GM19240 (cell line): ENCODE results near the gene DDC.

Source experiments
- DNase-seq: peaks from one replicate; pipeline ENCODE4 v3.0.0; 2011; ENCODE audit warnings: low spot score; ENCODE audit not compliant: insufficient read length

DDC gene

GRCh38 chr7:50491209-50491608 lies 74.0 kb downstream of the DDC start:
- DNase-seq: no peak

DNA sequence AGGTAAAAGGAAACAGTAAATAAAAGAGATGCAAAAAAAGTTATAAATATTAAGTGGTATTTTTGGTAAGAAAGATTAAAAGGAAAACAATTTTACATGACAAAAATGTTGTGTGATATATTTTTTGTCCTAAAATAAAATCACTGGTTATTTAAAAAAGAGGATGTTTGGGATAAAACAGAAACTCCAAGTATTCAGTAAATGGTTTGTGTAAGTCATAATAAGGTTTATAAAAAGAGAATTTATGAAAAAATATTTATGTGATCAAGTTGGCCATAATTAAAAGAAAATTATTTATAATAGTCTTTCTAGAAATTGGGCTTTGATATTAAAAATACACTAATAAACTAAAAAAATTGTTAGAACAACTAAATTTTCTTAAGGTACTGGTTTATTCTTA lies 76.8 kb downstream of the DDC start:
- no peak for DNase-seq

GRCh38 chr7:50486512-50486911 lies 78.7 kb downstream of the DDC start:
- no peak for DNase-seq

- DNase-seq: no peak
Observed at GRCh38 chr7:50481867-50482266, 83.3 kb downstream of the DDC start.

DNA sequence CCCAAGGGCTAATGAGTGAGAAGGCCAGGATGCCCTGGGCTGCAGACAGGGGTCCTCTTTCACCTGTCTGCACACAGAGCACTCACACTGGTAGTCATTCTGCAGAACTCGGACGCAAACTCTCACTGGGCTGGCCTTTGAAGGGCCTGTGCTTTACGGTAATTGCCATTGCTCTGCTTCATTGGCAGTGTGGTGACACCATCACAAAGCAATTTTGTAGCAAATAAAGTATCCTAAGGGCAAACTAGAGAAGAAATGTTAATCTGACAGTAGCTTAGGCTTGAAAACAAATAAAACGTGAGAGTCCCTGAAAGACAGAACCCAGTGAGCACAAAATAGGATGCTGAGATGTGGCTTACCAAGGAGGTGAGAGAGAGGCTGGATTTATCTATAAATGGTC lies 84.4 kb downstream of the DDC start:
- DNase-seq: no peak

- DNase-seq: no peak
Observed at GRCh38 chr7:50479743-50480517, 85.3 kb downstream of the DDC start.

DNA sequence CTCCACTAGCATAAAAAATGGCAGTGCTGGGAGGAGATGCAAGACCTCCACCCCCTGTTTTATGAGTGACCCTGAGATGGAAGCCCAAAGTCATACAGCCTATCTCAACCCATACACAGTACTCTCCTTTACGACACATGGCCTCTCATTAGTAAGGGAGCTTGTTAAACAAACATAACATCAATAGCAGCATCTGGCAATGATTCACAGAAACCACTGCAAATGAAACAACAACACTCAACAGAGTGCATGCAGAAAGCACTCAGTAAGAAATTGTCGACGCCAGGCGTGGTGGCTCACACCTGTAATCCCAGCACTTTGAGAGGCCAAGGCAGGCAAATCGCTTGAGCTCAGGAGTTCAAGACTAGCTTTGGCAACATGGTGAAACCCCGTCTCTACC lies 87.6 kb downstream of the DDC start:
- DNase-seq: no peak

- no peak for DNase-seq
Observed at GRCh38 chr7:50476953-50477625, 88.1 kb downstream of the DDC start.

- no peak for DNase-seq
Observed at GRCh38 chr7:50475340-50475739, 89.9 kb downstream of the DDC start.

DNA sequence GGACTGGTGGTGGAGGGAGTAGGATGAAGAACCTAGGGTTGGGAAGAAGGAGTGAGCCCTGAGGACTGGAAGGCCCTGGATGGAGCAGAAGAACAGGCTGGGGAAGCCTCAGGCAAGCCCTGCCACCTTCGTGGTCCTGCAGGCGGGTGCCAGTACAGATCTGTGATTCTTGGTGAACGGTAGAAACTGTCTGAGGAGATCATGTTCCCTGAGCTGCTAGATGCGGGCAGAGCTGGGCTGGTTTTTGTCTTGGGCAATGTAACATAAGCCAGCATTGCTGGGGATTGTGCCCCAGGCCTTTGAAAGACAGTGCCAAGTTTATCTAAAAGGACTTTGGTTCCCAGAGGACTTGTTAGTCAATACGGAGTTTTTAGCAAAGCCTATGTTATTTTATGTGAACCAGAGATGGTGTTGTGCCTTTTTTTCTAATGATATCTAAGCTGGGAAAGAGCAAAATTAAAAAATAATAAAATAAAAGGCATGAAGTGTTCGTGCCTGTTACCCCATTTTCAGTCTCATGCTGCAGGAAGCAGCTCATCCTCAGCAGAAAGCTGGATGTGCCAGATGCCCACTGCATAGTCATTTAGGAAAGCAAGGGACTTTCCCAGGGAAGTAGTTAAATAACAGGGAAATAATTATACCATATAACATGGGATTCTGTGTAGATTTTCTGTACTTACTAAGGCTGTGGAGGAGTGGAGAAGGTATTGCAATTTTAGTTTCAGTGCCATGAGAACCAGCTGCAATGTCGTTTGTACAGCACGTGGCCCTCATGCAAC lies 90.6 kb downstream of the DDC start:
- DNase-seq: no peak

GRCh38 chr7:50473531-50473930 lies 91.7 kb downstream of the DDC start:
- no peak for DNase-seq

- DNase-seq: no peak
Observed at GRCh38 chr7:50472427-50472826, 92.8 kb downstream of the DDC start.

- DNase-seq: no peak
Observed at GRCh38 chr7:50471970-50472369, 93.2 kb downstream of the DDC start.

GRCh38 chr7:50470250-50471163 lies 94.7 kb downstream of the DDC start:
- no peak for DNase-seq

- DNase-seq: no peak
Observed at GRCh38 chr7:50469181-50469580, 96.0 kb downstream of the DDC start.

DNA sequence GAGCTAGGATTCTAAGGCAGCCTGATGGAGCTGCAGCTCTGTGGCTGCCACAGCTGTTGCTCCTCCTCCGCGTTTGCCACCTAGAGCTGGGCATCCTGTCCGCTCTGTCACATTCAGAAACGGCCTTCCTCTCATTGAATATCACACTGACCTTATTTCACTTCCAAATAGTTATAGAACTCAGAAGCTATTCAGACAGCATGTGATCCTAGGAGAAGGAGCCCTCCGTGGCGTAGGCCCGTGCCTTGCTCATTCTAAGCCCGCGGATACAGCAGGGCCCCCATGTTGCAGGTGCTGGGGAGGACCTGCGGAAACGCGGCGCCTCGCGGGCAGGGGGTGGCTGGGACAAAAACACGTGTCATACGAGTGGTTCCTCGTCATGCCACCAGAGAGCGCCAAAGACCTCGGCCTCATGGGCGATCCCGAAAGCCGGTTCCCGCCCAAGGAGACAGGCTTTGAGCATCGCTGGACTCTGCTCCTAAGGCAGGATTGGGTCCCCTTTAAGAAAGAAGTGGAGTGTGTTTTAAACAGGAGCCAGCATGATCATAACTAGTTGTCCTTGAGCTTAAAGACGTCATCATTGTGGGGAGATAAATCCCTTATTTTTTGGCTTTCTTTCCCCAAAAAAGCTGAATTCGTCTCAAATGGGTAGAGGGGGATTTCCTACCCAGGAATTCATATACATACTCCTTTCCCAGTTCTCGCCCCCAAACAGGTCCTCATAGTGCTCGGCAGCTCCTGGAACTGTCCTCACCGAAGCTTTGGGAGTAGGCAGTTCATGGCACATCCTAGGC lies 97.2 kb downstream of the DDC start:
- DNase-seq: peak; percentile 53

DNA sequence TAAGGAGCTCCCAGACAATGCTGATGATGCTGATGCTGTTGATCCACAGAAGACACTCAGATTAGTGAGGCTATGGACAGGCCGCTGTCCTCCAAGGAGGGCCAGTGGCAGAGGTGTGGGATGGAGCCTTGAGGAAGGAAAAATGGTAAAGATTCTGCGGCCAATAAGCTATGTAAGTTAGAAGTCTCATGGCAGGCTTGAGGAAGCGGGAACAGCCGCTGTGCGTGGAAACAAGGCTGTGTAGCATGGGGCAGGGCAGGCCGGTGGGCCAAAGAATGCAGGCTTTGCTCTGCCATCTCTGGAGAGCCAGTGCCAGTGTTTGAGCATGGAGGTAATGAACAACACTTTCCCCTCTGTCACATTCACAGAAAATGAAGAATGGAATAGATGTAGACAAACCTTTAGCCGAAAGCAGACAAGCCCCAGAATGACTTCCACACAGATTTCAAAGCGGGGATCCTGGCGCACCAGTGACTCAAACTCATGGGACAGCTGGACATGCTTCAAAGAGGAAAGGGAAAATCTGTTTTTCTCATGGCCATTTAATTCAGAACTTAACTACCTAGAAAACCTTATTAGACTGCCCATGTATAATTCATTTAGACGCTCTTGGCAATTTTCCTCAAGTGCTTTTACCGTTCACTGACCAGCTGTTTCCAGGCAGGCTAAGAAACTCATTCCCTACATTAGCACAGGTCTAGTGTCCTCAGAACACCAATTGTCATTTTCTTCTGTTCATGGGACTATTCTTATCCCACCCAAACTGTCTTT lies 98.2 kb downstream of the DDC start:
- no peak for DNase-seq

- no peak for DNase-seq
Observed at GRCh38 chr7:50463035-50463434, 102.2 kb downstream of the DDC start.

DNA sequence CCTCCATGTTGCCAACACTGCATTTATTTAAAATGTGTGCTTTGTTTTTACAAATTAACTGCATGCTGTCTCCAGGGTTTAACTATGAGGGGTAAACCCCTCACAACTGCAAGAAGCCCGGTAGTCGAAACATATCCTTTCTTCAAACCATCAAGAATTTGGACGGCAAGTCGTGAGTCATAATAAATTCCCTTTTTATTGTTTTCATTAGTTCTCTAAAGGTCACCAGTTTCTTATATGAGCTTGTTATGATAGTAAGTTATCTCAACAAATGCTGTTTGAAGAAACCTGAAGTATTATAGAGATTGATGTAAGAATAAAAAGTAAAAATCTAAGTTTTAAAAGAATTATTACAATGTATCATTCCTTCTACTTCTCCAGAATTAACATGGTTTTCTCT lies 102.8 kb downstream of the DDC start:
- no peak for DNase-seq

- no peak for DNase-seq
Observed at GRCh38 chr7:50461695-50462094, 103.5 kb downstream of the DDC start.
